GM21528 (cell line): ENCODE data around the gene HIRIP3.
A peak's percentile ranks its signal among the peaks of the same experiment; 100 is the strongest.
"Not testable (repeated sequence)": the region's sequence is repeated elsewhere in the genome, so short reads cannot be mapped to it uniquely, and the experiment has no call there.

Experiments
- ATAC-seq: cut with Tn5 transposase; IDR thresholded peaks from one replicate; pipeline ENCODE4 v1.9.1; 2021; ENCODE audit warnings: mild to moderate bottlenecking, moderate library complexity; ENCODE audit not compliant: unreplicated experiment, low FRiP score

The HIRIP3 gene

GRCh38 chr16:29995324-29995910, at the start of gene HIRIP3:
Gene HIRIP3 (minus strand): TSS chr16:29995617. CDS start chr16:29995605, 12 bp downstream.
- ATAC-seq, result peak; percentile 50

GRCh38 chr16:30041841-30042240, 46.4 kb upstream of the HIRIP3 start:
- ATAC-seq, result no peak

GRCh38 chr16:30040690-30041089, 45.3 kb upstream of the HIRIP3 start:
- not testable (repeated sequence) for ATAC-seq

GRCh38 chr16:30040221-30040620, 44.8 kb upstream of the HIRIP3 start:
- ATAC-seq, result no peak

GRCh38 chr16:30033270-30033669, 37.9 kb upstream of the HIRIP3 start:
- no peak for ATAC-seq

GRCh38 chr16:30032083-30032819, 36.8 kb upstream of the HIRIP3 start:
- no peak for ATAC-seq

GRCh38 chr16:30031477-30031918, 36.1 kb upstream of the HIRIP3 start:
- ATAC-seq, result no peak

- no peak for ATAC-seq
Measured at GRCh38 chr16:30030841-30031413, 35.5 kb upstream of the HIRIP3 start, which contains the start of gene TLCD3B. Gene TLCD3B (minus strand): TSS chr16:30031271. CDS start chr16:30030527, 744 bp downstream.

GRCh38 chr16:30030011-30030685, 34.7 kb upstream of the HIRIP3 start:
- no peak for ATAC-seq

GRCh38 chr16:30028438-30029076, 33.1 kb upstream of the HIRIP3 start:
- no peak for ATAC-seq

GRCh38 chr16:30027588-30028437, 32.4 kb upstream of the HIRIP3 start:
- no peak for ATAC-seq

- ATAC-seq, result no peak
Measured at GRCh38 chr16:30026449-30026848, 31.0 kb upstream of the HIRIP3 start.

- no peak for ATAC-seq
Measured at GRCh38 chr16:30025574-30025973, 30.2 kb upstream of the HIRIP3 start.

GRCh38 chr16:30025156-30025555, 29.7 kb upstream of the HIRIP3 start:
- ATAC-seq, result no peak

- ATAC-seq, result no peak
Measured at GRCh38 chr16:30024451-30024850, 29.0 kb upstream of the HIRIP3 start.

GRCh38 chr16:30023586-30023985, 28.2 kb upstream of the HIRIP3 start:
- ATAC-seq, result no peak

- ATAC-seq, result no peak
Measured at GRCh38 chr16:30022887-30023286, 27.5 kb upstream of the HIRIP3 start, which contains the start of gene C16orf92. Gene C16orf92 (plus strand): TSS chr16:30023198. CDS start chr16:30023341, 143 bp downstream.

GRCh38 chr16:30018731-30019158, 23.3 kb upstream of the HIRIP3 start:
- no peak for ATAC-seq

- not testable (repeated sequence) for ATAC-seq
Measured at GRCh38 chr16:30017937-30018336, 22.5 kb upstream of the HIRIP3 start.

GRCh38 chr16:30017277-30017656, 21.9 kb upstream of the HIRIP3 start:
- ATAC-seq, result no peak
